ENCODE measurements around the gene ERCC3.

The ERCC3 gene

GRCh38 chr2:127293748-127294562, at the start of gene ERCC3:
ERCC3 (minus strand) TSS chr2:127294144; CDS start chr2:127294081, 63 bp downstream.
- DNase-seq, result peak; percentile 88

GRCh38 chr2:127343277-127343676, 49.3 kb upstream of the ERCC3 start:
- DNase-seq, result no peak

- no peak for DNase-seq
Observed at GRCh38 chr2:127342101-127342500, 48.2 kb upstream of the ERCC3 start.

- no peak for DNase-seq
Observed at GRCh38 chr2:127332335-127332734, 38.4 kb upstream of the ERCC3 start.

GRCh38 chr2:127330753-127331152, 36.8 kb upstream of the ERCC3 start:
- no peak for DNase-seq

- no peak for DNase-seq
Observed at GRCh38 chr2:127326289-127326945, 32.5 kb upstream of the ERCC3 start.

GRCh38 chr2:127324635-127325034, 30.7 kb upstream of the ERCC3 start:
- DNase-seq, result no peak

- no peak for DNase-seq
Observed at GRCh38 chr2:127321303-127321702, 27.4 kb upstream of the ERCC3 start.

- no peak for DNase-seq
Observed at GRCh38 chr2:127320586-127321275, 26.8 kb upstream of the ERCC3 start.

- no peak for DNase-seq
Observed at GRCh38 chr2:127320067-127320466, 26.1 kb upstream of the ERCC3 start.

- no peak for DNase-seq
Observed at GRCh38 chr2:127314193-127314988, 20.4 kb upstream of the ERCC3 start.

GRCh38 chr2:127313406-127313805, 19.5 kb upstream of the ERCC3 start:
- no peak for DNase-seq

- no peak for DNase-seq
Observed at GRCh38 chr2:127310980-127311379, 17.0 kb upstream of the ERCC3 start.

- DNase-seq, result no peak
Observed at GRCh38 chr2:127309468-127309867, 15.5 kb upstream of the ERCC3 start.

GRCh38 chr2:127308586-127309138, 14.7 kb upstream of the ERCC3 start:
- DNase-seq, result no peak

GRCh38 chr2:127305990-127306585, 12.1 kb upstream of the ERCC3 start:
- no peak for DNase-seq

- DNase-seq, result no peak
Observed at GRCh38 chr2:127302168-127302567, 8.2 kb upstream of the ERCC3 start.

- no peak for DNase-seq
Observed at GRCh38 chr2:127293386-127293747, 577 bp downstream of the ERCC3 start.

GRCh38 chr2:127288274-127288673, 5.7 kb downstream of the ERCC3 start:
- DNase-seq, result no peak

- DNase-seq, result no peak
Observed at GRCh38 chr2:127283275-127283674, 10.7 kb downstream of the ERCC3 start.

GRCh38 chr2:127280693-127281092, 13.3 kb downstream of the ERCC3 start:
- no peak for DNase-seq

GRCh38 chr2:127279781-127280180, 14.2 kb downstream of the ERCC3 start:
- DNase-seq, result no peak
